Measurements from ENCODE around the gene SEC16A. TPM values are rescaled to one million over a fixed set of nuclear protein-coding genes. Genes with fewer than 3 reads are reported as not detected.

Gene SEC16A
- total RNA-seq, 1 donor from 2014 or later, result 22.3 TPM

Small RNA genes within 50 kb of the gene (microRNA-seq; reads per million reads assigned to microRNA genes)
- gene MIR4673, result not detected

Other genes starting within 250 kb of the SEC16A start
- gene QSOX2, start 237.2 kb downstream of the SEC16A start, total RNA-seq, result 8.3 TPM
- not detected for gene CCDC187, start 178.9 kb downstream of the SEC16A start, total RNA-seq
- 48.6 TPM for gene GPSM1, start 155.5 kb downstream of the SEC16A start, total RNA-seq
- 40.6 TPM for gene DNLZ, start 119.3 kb downstream of the SEC16A start, total RNA-seq
- gene CARD9, start 109.4 kb downstream of the SEC16A start, total RNA-seq, result 1.4 TPM
- gene SNAPC4, start 82.9 kb downstream of the SEC16A start, total RNA-seq, result 4.0 TPM
- gene ENTR1, start 72.4 kb downstream of the SEC16A start, total RNA-seq, result 23.7 TPM
- 71.8 TPM for gene PMPCA, start 72.4 kb downstream of the SEC16A start, total RNA-seq
- 10.8 TPM for gene INPP5E, start 43.2 kb downstream of the SEC16A start, total RNA-seq
- gene NOTCH1, start 63.0 kb upstream of the SEC16A start, total RNA-seq, result 18.7 TPM
- 72.0 TPM for gene EGFL7, start 179.9 kb upstream of the SEC16A start, total RNA-seq
- gene AGPAT2, start 204.4 kb upstream of the SEC16A start, total RNA-seq, result 57.9 TPM
- gene DIPK1B, start 229.5 kb upstream of the SEC16A start, total RNA-seq, result 16.4 TPM